SK-N-SH treated with all-trans-retinoic acid at 6 μM for 48 hours (cell line): ENCODE measurements around the gene SH3BP5.

Experiments
- ATAC-seq: fragments of 200-7000 bp; cut with Tn5 transposase; 3 replicates; pipeline ENCODE4 v1.9.1; 2020; ENCODE audit warnings: mild to moderate bottlenecking, moderate library complexity
- ARNTL ChIP-seq: fragments of 450-650 bp; formaldehyde crosslinking; IDR thresholded peaks from 2 replicates; pipeline ENCODE4 v1.5.0; 2020; ENCODE audit warnings: low read depth, mild to moderate bottlenecking, moderate library complexity, borderline replicate concordance
- BACH2 ChIP-seq: fragments of 250-450 bp; sonication (Bioruptor Pico); IDR thresholded peaks from 2 replicates; pipeline ENCODE4 v1.9.0; 2021; ENCODE audit warnings: mild to moderate bottlenecking, borderline replicate concordance
- CSDC2 ChIP-seq: fragments of 250-450 bp; sonication (Bioruptor Pico); IDR thresholded peaks from 2 replicates; pipeline ENCODE4 v1.5.0; 2020; ENCODE audit warnings: mild to moderate bottlenecking, moderate library complexity
- ESRRG ChIP-seq: fragments of 250-450 bp; sonication (Bioruptor Pico); IDR thresholded peaks from 2 replicates; pipeline ENCODE4 v1.6.1; 2021; ENCODE audit warnings: mild to moderate bottlenecking
- GLIS3 ChIP-seq: fragments of 250-450 bp; sonication (Bioruptor Pico); IDR thresholded peaks from 2 replicates; pipeline ENCODE4 v1.5.0; 2020; ENCODE audit warnings: mild to moderate bottlenecking, moderate library complexity
- ISL1 ChIP-seq: fragments of 250-450 bp; sonication (Bioruptor Pico); IDR thresholded peaks from 2 replicates; pipeline ENCODE4 v2.1.2; 2022; ENCODE audit warnings: mild to moderate bottlenecking, moderate library complexity
- OSR1 ChIP-seq: fragments of 250-450 bp; sonication (Bioruptor Pico); IDR thresholded peaks from 2 replicates; pipeline ENCODE4 v1.8.0; 2022; ENCODE audit warnings: moderate library complexity, mild to moderate bottlenecking, inconsistent platforms
- PPARA ChIP-seq: fragments of 250-450 bp; sonication (Bioruptor Pico); IDR thresholded peaks from 2 replicates; pipeline ENCODE4 v1.5.0; 2020; ENCODE audit warnings: mild to moderate bottlenecking, borderline replicate concordance
- RARB ChIP-seq: fragments of 250-450 bp; sonication (Bioruptor Pico); IDR thresholded peaks from 2 replicates; pipeline ENCODE4 v1.8.0; 2021; ENCODE audit warnings: mild to moderate bottlenecking, moderate library complexity
- SNAI2 ChIP-seq: fragments of 250-450 bp; sonication (Bioruptor Pico); IDR thresholded peaks from 2 replicates; pipeline ENCODE4 v1.5.0; 2020; ENCODE audit warnings: mild to moderate bottlenecking, moderate library complexity
- TCF4 ChIP-seq: fragments of 250-450 bp; sonication (Bioruptor Pico); IDR thresholded peaks from 2 replicates; pipeline ENCODE4 v1.8.0; 2021; ENCODE audit warnings: mild to moderate bottlenecking, moderate library complexity, borderline replicate concordance
- TOX ChIP-seq: fragments of 250-450 bp; sonication (Bioruptor Pico); IDR thresholded peaks from 2 replicates; pipeline ENCODE4 v1.8.0; 2021; ENCODE audit warnings: mild to moderate bottlenecking, moderate library complexity, borderline replicate concordance
- ZC3H10 ChIP-seq: fragments of 250-450 bp; sonication (Bioruptor Pico); IDR thresholded peaks from 2 replicates; pipeline ENCODE4 v1.5.1; 2021; ENCODE audit warnings: mild to moderate bottlenecking, moderate library complexity
- ZFP3 ChIP-seq: fragments of 250-450 bp; sonication (Bioruptor Pico); IDR thresholded peaks from 2 replicates; pipeline ENCODE4 v1.5.0; 2020; ENCODE audit warnings: mild to moderate bottlenecking, moderate library complexity
- ZNF565 ChIP-seq: fragments of 450-650 bp; formaldehyde crosslinking; conservative IDR thresholded peaks from 2 replicates; pipeline ENCODE4 v1.5.0; 2020; ENCODE audit warnings: low read depth, mild to moderate bottlenecking, moderate library complexity
- ZNF70 ChIP-seq: fragments of 450-650 bp; formaldehyde crosslinking; IDR thresholded peaks from 2 replicates; pipeline ENCODE4 v1.5.0; 2020; ENCODE audit warnings: mild to moderate bottlenecking, moderate library complexity
- TF ChIP-seq, protein P1 (sequence below): fragments of 250-450 bp; sonication (Bioruptor Pico); IDR thresholded peaks from 2 replicates; pipeline ENCODE4 v1.8.0; 2020; ENCODE audit warnings: mild to moderate bottlenecking, moderate library complexity, borderline replicate concordance
- TF ChIP-seq, protein P2 (sequence below): fragments of 250-450 bp; sonication (Bioruptor Pico); IDR thresholded peaks from 2 replicates; pipeline ENCODE4 v1.8.0; 2021; ENCODE audit warnings: low read depth, mild to moderate bottlenecking, moderate library complexity, borderline replicate concordance
- TF ChIP-seq, protein P3 (sequence below): fragments of 250-450 bp; sonication (Bioruptor Pico); IDR thresholded peaks from 2 replicates; pipeline ENCODE4 v1.5.1; 2020; ENCODE audit warnings: low read depth, mild to moderate bottlenecking, moderate library complexity
- TF ChIP-seq, protein P4 (sequence below): fragments of 250-450 bp; sonication (Bioruptor Pico); IDR thresholded peaks from 2 replicates; pipeline ENCODE4 v1.5.0; 2020; ENCODE audit warnings: mild to moderate bottlenecking, moderate library complexity

SH3BP5 gene

DNA sequence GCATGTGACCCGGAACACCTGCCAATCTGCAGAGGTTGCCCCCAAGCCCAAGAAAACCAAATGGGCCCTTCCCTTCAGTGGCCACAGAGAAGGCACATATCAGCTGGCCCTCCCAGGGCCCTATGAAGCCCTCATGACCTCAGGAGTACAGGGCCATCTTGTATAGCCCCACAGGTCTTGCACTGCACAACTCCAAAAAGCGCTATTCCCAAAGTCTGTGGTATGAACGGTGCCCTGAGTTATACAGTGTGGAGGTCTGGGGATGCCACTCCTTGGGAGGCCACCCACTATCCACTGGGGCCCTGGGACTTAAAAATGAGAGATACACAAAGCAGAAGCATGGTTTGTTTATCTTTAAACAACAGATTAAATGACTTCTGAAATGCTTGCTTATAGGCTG is 64.9 kb downstream of the SH3BP5 start (continued):
- TF ChIP-seq ZNF565 (no peak), RARB (CRISPR knock-in tag) (no peak), ZC3H10 (CRISPR knock-in tag) (no peak)
- TF ChIP-seq, protein P1, sequence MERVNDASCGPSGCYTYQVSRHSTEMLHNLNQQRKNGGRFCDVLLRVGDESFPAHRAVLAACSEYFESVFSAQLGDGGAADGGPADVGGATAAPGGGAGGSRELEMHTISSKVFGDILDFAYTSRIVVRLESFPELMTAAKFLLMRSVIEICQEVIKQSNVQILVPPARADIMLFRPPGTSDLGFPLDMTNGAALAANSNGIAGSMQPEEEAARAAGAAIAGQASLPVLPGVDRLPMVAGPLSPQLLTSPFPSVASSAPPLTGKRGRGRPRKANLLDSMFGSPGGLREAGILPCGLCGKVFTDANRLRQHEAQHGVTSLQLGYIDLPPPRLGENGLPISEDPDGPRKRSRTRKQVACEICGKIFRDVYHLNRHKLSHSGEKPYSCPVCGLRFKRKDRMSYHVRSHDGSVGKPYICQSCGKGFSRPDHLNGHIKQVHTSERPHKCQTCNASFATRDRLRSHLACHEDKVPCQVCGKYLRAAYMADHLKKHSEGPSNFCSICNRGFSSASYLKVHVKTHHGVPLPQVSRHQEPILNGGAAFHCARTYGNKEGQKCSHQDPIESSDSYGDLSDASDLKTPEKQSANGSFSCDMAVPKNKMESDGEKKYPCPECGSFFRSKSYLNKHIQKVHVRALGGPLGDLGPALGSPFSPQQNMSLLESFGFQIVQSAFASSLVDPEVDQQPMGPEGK (CRISPR knock-in tag): no peak

DNA sequence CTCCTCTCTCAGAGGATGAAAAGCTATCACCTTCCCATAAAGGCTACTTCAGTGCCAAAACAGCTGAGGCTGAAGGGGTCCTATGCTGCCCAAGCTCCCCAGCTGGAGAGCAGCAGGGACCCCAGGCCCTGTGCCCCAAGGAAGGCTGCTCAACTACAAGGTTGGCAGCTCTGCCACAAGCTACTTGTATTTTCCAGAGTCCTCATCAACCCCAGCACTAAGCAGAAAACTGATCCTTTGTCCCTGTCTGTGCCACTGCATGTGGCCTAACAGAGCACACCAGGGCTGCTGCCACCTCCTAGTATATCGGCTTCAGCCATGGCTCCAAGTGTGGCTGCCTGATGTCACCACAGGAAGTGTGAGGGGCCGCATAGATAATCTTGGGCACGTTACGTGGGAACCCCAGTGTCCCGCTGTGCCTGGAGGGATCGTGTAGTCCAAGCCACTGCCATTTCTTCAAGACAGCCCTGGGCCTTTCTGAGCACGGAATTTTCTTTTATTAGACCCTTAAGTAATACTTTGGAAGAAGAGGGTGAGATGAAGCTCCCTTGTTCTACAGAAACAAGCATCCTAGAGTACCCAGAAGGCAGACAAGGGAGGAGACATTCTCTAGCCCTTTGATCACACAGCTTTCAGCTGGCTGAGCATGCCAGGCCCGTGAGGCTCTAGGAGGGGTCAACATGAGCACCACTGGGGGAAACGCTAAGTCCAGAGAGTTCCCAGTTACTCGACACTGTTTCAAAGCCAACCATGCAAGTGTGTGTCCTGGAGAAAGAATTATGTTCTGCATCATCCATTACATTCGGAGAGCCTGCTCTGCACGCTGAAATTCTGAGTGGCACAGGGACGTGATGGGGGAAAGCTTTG is 65.6 kb downstream of the SH3BP5 start:
- no peak for ATAC-seq
- TF ChIP-seq ZNF70 (CRISPR knock-in tag) (no peak), ZC3H10 (CRISPR knock-in tag) (no peak), CSDC2 (CRISPR knock-in tag) (no peak), BACH2 (CRISPR knock-in tag) (no peak), ARNTL (CRISPR knock-in tag) (no peak), ESRRG (CRISPR knock-in tag) (no peak), RARB (CRISPR knock-in tag) (no peak), TCF4 (CRISPR knock-in tag) (no peak), OSR1 (CRISPR knock-in tag) (no peak), PPARA (CRISPR knock-in tag) (no peak), ZFP3 (CRISPR knock-in tag) (no peak), TOX (CRISPR knock-in tag) (no peak)
- TF ChIP-seq, protein P1 (CRISPR knock-in tag): no peak
- TF ChIP-seq, protein P2, sequence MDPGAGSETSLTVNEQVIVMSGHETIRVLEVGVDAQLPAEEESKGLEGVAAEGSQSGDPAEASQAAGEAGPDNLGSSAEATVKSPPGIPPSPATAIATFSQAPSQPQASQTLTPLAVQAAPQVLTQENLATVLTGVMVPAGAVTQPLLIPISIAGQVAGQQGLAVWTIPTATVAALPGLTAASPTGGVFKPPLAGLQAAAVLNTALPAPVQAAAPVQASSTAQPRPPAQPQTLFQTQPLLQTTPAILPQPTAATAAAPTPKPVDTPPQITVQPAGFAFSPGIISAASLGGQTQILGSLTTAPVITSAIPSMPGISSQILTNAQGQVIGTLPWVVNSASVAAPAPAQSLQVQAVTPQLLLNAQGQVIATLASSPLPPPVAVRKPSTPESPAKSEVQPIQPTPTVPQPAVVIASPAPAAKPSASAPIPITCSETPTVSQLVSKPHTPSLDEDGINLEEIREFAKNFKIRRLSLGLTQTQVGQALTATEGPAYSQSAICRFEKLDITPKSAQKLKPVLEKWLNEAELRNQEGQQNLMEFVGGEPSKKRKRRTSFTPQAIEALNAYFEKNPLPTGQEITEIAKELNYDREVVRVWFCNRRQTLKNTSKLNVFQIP (CRISPR knock-in tag): no peak

DNA sequence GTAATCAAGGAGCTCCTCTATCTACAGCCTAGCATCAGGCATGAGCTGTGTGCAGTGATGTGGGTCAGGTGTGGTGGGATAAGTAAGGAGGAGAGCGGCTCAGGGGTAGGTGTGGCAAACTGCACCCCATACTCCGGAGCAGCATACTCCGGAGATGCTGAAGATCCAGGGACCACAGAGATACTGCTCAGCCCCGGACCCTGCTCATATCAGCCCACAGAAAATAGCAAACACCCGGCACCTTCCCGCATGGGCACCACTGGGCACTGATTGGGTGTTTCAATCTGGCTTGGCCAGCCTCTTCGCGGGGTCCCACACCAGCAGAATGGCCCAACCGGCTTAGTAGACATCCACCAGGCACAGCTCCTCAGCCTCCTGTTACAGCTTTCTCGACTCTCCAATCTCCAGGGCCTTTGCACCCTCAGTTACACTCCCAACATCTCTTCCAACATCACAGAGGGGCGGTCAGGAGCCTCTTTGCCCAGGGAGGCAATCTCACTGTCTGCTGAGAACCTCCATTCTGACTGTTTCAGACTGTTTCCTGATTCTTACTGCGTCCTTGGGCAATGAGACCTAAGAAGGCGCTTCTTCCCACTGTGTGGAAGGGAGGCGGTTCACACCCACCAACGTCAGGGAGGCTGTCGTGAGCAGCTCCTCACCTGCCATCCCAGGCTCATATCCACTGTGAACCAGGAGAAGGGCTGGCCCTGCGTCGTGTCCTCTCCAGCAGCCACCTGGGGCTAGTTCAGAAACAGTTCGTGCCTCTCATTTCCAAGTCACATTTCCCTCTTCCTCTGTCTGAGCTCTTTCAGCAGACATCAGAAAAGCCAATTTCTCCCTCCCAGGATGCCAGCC is 66.5 kb downstream of the SH3BP5 start:
- TF ChIP-seq, protein P3, sequence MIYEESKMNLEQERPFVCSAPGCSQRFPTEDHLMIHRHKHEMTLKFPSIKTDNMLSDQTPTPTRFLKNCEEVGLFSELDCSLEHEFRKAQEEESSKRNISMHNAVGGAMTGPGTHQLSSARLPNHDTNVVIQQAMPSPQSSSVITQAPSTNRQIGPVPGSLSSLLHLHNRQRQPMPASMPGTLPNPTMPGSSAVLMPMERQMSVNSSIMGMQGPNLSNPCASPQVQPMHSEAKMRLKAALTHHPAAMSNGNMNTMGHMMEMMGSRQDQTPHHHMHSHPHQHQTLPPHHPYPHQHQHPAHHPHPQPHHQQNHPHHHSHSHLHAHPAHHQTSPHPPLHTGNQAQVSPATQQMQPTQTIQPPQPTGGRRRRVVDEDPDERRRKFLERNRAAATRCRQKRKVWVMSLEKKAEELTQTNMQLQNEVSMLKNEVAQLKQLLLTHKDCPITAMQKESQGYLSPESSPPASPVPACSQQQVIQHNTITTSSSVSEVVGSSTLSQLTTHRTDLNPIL (CRISPR knock-in tag): no peak
- TF ChIP-seq, protein P4, sequence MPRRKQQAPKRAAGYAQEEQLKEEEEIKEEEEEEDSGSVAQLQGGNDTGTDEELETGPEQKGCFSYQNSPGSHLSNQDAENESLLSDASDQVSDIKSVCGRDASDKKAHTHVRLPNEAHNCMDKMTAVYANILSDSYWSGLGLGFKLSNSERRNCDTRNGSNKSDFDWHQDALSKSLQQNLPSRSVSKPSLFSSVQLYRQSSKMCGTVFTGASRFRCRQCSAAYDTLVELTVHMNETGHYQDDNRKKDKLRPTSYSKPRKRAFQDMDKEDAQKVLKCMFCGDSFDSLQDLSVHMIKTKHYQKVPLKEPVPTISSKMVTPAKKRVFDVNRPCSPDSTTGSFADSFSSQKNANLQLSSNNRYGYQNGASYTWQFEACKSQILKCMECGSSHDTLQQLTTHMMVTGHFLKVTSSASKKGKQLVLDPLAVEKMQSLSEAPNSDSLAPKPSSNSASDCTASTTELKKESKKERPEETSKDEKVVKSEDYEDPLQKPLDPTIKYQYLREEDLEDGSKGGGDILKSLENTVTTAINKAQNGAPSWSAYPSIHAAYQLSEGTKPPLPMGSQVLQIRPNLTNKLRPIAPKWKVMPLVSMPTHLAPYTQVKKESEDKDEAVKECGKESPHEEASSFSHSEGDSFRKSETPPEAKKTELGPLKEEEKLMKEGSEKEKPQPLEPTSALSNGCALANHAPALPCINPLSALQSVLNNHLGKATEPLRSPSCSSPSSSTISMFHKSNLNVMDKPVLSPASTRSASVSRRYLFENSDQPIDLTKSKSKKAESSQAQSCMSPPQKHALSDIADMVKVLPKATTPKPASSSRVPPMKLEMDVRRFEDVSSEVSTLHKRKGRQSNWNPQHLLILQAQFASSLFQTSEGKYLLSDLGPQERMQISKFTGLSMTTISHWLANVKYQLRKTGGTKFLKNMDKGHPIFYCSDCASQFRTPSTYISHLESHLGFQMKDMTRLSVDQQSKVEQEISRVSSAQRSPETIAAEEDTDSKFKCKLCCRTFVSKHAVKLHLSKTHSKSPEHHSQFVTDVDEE (CRISPR knock-in tag): no peak
- TF ChIP-seq ISL1 (CRISPR knock-in tag): no peak
- TF ChIP-seq SNAI2 (CRISPR knock-in tag): no peak
- TF ChIP-seq TOX (CRISPR knock-in tag): no peak
- TF ChIP-seq, protein P1 (CRISPR knock-in tag): no peak
- TF ChIP-seq GLIS3 (CRISPR knock-in tag): no peak
- no peak for TF ChIP-seq RARB (CRISPR knock-in tag)
- no peak for TF ChIP-seq ESRRG (CRISPR knock-in tag)
- no peak for TF ChIP-seq ZNF565
- no peak for TF ChIP-seq OSR1 (CRISPR knock-in tag)
- TF ChIP-seq, all 23 proteins: peak for 0
- ATAC-seq: no peak
